NCI-H345 treated with DMSO at 0.1 percent for 48 hours (cell line): ENCODE results near the gene NCKAP5.
"Not testable (repeated sequence)": the region's sequence is repeated elsewhere in the genome, so short reads cannot be mapped to it uniquely, and the experiment has no call there.

Experiments
- DNase-seq: peaks from one replicate; lab custom pipeline; 2025; ENCODE audit not compliant: unreplicated experiment; lab: John Stamatoyannopoulos, UW

Gene NCKAP5

DNA sequence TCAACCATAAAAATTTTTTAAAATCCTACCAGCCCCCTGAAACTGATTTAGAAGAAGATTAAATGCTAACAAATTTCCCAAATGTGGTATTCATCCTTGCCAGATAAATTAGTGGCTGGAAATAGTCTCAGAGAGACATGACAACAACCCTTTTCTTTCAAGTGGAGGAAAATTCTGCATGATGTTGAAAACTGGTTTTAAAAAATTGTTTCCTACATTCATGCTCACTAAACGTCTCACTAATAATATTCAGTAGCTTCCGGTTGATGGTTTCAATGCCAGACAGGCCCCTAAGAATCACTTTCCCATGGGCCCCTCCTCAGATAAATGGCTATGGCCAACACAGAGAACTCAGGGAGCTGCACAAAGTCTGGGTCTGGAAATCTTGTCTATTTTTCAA is 43.2 kb downstream of the NCKAP5 start:
- no peak for DNase-seq

GRCh38 chr2:133523406-133523805 is 44.9 kb downstream of the NCKAP5 start:
- no peak for DNase-seq

DNA sequence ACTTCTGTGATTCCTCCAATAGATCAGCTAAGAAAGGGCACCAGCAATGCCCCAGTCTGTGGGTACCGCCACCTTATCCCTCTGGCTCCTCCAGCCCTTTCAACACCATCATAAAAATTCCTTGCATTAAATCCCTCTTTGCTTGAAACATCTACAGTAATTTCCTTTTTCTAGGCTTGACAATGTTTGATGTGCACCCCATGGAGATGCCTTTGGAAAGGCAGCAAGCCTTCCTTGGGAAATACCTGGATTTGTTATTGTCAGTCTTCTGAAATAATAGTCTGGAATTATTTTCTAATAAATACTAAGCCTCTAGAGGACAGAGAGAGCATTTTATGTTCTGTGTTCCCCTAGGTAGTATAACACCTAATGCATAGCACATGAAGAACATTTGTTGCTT is 46.1 kb downstream of the NCKAP5 start:
- DNase-seq: no peak

DNA sequence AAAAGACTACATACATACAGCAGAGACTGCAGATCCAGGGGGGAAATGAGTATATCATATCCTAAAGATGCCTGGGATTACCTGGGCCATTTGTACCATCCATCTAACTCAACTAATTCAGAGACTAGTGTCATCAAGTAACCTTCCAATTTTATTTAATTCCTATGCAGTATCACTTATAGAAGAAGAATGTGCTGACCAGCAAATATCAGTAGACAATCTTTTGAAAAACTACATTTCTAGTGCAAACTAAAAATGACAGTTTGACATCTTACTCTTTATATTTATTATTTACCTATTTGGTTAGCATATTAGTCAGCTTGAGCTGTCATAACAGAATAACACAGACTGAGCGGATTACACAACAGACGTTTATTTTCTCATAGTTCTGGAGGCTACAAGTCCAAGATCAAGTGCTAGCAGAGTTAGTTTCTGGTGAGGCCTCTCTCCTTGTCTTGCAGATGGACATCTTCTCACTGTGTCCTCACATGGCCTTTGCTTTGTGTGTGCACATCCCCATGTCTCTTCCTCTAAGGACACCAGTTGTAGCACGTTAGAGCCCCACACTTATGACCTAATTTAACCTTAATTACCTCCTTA is 47.0 kb downstream of the NCKAP5 start:
- no peak for DNase-seq

DNA sequence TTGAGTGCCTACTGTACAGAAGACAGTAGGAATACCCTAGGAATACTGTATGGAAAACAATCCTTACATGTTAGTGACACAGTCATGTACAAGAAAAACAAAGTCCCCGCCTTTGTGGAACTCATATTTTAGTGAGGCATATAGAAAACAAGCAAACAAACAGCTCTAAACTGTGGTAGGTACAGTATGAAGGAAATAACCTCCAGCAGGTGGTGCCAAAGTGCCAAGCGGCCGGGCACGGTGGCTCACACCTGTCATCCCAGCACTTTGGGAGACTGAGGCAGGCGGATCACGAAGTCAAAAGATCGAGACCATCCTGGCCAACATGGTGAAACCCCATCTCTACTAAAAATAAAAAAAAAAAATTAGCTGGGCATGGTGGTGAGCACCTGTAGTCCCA is 48.6 kb downstream of the NCKAP5 start:
- not testable (repeated sequence) for DNase-seq

DNA sequence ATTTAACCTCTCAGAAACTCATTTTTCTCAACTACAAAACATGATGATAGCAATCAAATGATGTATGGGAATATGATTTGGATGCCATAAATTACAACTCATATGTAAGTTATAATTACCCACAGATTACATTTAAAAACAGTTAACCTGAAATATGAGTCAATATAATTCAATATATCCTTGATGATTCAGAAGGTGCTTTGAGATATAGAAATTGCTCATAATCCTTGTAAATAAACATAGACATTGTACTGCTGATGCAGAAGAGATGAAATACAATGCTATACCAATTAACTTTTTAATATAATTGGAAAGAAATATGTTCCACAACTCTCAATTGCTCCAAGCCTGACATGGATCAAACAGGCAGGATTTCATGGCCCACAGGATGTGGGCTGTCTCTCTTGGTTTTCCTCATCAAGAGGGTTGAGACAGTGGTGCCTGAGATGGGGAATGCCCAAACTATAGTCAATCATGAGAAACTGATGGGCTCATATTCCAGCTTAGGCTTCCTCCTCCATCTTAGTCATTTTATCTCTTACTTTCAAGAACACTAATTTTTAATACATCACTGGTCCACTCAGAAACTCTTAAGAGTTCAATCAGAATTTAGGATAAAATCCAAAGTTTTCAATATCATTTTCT is 49.4 kb downstream of the NCKAP5 start:
- DNase-seq: no peak

DNA sequence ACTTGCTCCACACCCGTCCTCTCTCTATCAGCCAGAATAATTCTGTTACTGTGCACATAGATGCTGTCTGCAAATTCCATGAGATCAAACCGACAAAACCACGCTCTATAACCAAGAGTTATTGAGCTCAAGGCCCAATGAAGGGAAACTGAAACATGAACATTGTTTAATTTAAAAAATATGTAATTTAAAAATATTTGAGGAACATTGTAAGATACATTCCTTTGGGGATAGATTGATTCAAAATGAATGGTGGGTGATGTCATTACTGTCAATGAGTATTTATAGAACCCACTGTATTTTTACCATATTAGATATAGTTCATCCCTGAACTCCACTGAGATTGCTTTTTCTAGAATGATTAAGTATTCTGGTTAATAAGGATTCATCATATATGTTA is 50.4 kb downstream of the NCKAP5 start:
- no peak for DNase-seq

DNA sequence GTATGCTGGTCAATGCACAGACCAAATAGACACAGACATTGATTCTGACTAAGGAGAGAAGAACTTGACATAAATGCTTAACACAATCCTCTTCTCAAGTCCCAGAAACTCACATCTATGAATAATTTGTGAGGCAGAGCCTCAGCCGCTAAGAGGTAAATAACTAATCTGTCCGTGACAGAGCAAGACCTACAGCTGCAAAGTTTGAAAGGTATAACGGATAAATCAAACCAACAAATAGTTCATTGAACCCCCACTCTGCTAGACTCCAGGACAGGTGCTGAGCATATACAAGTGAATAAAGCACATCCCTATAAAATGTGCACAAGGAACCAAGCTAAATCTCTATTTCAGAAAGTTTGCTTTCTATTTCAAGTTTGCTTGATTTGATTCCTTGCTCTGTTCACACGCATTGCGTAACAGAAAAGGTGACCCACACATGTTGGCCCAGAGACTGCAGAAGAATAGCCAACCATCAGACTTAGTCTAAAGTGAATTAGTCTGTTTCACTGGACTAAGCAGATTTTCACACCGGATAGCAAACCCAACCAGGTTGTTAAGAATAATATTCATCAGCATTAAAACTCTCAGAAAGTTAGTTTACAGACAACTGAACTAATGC is 51.7 kb downstream of the NCKAP5 start:
- DNase-seq: no peak

- no peak for DNase-seq
Measured at GRCh38 chr2:133515271-133515670, 53.0 kb downstream of the NCKAP5 start.

- DNase-seq: no peak
Measured at GRCh38 chr2:133513893-133514292, 54.4 kb downstream of the NCKAP5 start.

DNA sequence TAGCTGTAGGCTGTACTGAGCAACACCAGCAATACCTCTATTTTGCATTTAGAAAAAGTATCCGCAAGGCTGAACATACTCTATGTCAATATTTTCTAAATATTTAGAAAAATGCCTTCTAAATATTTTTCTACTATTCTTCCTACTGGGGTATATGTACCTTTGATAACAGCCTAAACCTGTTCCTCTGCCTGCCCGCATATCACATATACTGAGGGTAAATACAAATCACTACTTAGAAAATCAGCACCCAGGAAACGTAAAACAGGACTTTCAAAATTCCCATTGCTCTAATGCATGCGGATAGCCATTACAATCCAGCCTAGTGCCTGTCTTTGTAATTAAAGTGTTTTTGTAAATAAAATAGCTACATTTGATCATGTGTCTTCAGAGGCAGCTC is 56.1 kb downstream of the NCKAP5 start:
- no peak for DNase-seq

DNA sequence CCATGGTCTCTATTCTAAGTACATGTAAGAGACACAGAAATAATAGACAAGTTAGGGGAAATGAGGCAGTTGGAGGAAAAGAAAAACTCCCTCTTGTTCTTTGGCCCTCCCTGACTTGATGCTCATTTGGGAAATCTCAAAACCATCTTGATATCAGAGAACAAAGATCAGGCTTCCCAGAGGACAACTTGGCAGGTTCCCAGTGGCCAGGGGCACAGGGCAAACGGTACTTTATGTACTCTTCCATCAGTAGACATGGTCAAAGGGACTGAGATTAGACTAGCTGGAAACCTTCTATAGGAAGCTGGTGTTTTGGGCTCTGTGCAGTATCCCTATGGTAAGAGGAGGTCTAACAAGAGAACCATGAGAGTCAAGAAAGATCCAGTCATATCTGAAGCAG is 56.6 kb downstream of the NCKAP5 start:
- no peak for DNase-seq

DNA sequence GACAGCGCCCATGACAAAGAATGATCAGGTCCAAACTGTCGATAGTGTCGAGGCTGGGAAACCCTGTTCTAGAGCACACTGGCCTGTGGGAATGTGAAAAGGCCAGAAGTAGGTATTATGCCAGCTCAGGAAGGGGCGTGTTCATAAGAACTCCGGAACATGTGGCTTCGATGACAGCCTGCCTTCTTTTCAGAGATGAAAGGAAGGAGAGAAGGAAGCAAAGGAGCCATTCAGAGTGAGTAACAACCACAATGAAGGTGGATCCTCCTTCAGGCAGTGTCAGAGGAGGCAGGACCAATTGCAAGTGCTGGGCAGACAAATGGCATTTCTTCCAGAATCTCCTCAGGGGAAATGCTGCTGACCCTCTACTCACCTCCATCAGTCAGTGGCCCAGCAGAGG is 58.5 kb downstream of the NCKAP5 start:
- no peak for DNase-seq

GRCh38 chr2:133508546-133509165 is 59.6 kb downstream of the NCKAP5 start:
- no peak for DNase-seq

DNA sequence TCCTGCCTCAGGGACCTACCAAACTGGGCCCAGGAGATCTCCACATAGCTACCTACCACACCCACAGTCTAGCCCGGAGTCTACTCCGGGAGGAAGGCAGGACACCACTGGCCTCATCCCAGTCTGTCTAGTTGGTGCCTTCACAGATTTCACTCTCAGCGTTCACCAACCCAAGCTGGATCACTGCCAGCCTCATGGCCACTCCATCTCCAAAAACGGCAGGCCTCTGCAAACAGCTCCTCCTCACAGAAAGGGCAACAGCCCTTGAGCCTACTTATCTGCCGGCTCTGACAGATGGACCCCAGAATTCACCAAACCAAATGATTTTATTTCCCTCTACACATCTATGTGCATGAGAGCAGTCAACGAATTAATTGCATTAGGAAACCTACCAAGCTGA is 61.3 kb downstream of the NCKAP5 start:
- DNase-seq: no peak

GRCh38 chr2:133504566-133505505 is 63.4 kb downstream of the NCKAP5 start:
- DNase-seq: no peak

DNA sequence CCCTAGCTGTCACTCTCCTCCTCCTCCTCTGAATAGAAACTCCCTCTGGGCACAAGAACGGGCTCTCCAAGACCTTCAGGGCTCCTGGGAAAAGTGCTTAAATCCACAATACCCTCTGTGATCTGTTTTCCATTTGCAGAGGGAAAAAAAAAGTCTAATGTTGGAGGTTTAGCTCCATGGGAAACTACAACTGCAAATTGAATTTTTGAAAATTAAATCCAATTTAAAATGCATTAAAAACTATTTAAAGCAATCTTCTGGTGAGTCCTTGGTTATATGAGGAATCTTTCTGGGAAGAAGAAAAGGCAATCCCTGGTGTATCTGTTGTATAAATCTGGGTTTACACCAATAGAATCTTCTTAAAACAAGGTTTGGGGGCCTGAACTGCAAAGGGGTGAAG is 64.3 kb downstream of the NCKAP5 start:
- no peak for DNase-seq

- DNase-seq: no peak
Measured at GRCh38 chr2:133503323-133503722, 64.9 kb downstream of the NCKAP5 start.

DNA sequence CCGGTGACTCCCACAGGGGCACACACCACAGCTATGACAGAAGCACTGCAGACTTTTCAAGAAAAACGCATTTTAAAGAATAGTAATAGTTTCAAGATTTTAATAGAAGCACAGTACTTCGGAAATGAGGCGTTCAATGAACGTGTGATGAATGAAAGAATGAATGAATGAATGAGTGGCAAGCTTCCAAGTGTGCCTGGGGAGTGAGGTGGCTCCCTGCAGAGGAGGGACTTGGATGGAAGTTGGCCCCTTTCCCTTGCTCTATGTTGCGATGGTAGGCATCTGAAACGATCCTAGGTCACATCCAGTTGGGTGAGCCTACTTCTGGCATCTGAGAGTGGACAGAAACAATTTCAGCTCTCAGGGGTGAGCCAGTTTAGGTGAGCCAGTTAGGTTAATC is 65.6 kb downstream of the NCKAP5 start:
- DNase-seq: no peak

- DNase-seq: no peak
Measured at GRCh38 chr2:133500917-133501316, 67.3 kb downstream of the NCKAP5 start.
